Measurements from ENCODE around the gene FECH.

- no peak for TF ChIP-seq CTCF (IDR thresholded peaks at IDR 0.05; ENCODE audit: borderline replicate concordance, extremely low read depth, low read length, poor library complexity, severe bottlenecking)
- TF ChIP-seq EZH2 (IDR thresholded peaks at IDR 0.05; ENCODE audit: borderline replicate concordance, low read depth, low read length, severe bottlenecking), result no peak
These were observed 678 bp upstream of the FECH start for GRCh38 chr18:57587098-57587661.

All from DND-41 (cell line).